Right lobe of liver (tissue), 4 donors: ENCODE measurements around the gene UNC5C.

Experiments used
- CTCF ChIP-seq, 4 donors: fragments of 200-600 bp in 3 of 4; fragments of 450-650 bp in 1 of 4; IDR thresholded peaks; one replicate each; pipeline versions ENCODE4 v1.5.1 to v1.8.0; 2016 to 2022; ENCODE audit warnings: antibody characterized with exemption in 4 of 4, mild to moderate bottlenecking in 2 of 4
- POLR2A ChIP-seq: fragments of 450-650 bp; IDR thresholded peaks from one replicate; pipeline ENCODE4 v1.6.1; 2017; ENCODE audit warnings: antibody characterized with exemption, mild to moderate bottlenecking
- donor health status: DM: no; HTN: no; CAD: no.
- donor health status: DM: no; HTN: no; CAD: no.
- donor health status: DM: no; HTN: yes; CAD: no.

- no peak for TF ChIP-seq CTCF (IDR thresholded peaks at IDR 0.05)
- no peak for TF ChIP-seq POLR2A
These were observed 177.1 kb downstream of the UNC5C start for GRCh38 chr4:95371476-95372224.
